Esophagus (tissue), 2 donors: Measurements from ENCODE around the gene PAQR8. TPM values are rescaled to one million over a fixed set of nuclear protein-coding genes. Genes with fewer than 3 reads are reported as not detected.

Experiments used
- H3K27ac ChIP-seq, 2 donors: one replicate each; pipeline ENCODE4 v1.5.1; 2013; ENCODE audit warnings: low read depth in 2 of 2, mild to moderate bottlenecking in 2 of 2, inconsistent platforms in 1 of 2, low read length in 1 of 2, moderate library complexity in 1 of 2
- H3K27me3 ChIP-seq, 2 donors: one replicate each; pipeline ENCODE4 v1.6.1; 2013; ENCODE audit warnings: low read length in 2 of 2, control low read depth in 1 of 2, mild to moderate bottlenecking in 1 of 2; ENCODE audit not compliant: insufficient read depth in 2 of 2, control insufficient read depth in 1 of 2
- H3K36me3 ChIP-seq, 2 donors: one replicate each; pipeline ENCODE4 v1.6.1; 2013; ENCODE audit warnings: low read length in 1 of 2; ENCODE audit not compliant: control insufficient read depth in 2 of 2, insufficient read depth in 2 of 2
- H3K4me1 ChIP-seq, 2 donors: one replicate each; pipeline ENCODE4 v1.6.1; 2013; ENCODE audit warnings: low read length in 1 of 2; ENCODE audit not compliant: control insufficient read depth in 2 of 2, insufficient read depth in 2 of 2
- H3K4me3 ChIP-seq, 2 donors: one replicate each; pipeline ENCODE4 v1.5.1; 2013; ENCODE audit warnings: low read length in 2 of 2, mild to moderate bottlenecking in 2 of 2, low read depth in 1 of 2, moderate library complexity in 1 of 2
- H3K9me3 ChIP-seq, 2 donors: one replicate each; pipeline ENCODE4 v1.6.1; 2013; ENCODE audit warnings: mild to moderate bottlenecking in 2 of 2, low read depth in 1 of 2, low read length in 1 of 2, moderate library complexity in 1 of 2; ENCODE audit not compliant: control insufficient read depth in 2 of 2, insufficient read depth in 1 of 2
- WGBS, 2 donors: extraction: QIAGEN DNeasy Blood & Tissue Kit; methylation state at CpG; one replicate each; pipeline ENCODE4 v1.1.7; 2013; 5-methylcytosine and 5-hydroxymethylcytosine counted together
- polyA plus RNA-seq, 2 donors: library from polyadenylated mRNA; stranded (reverse); fragments of 200-250 nt; gene quantifications; one replicate each; pipeline ENCODE4 v1.2.3, GENCODE V29; 2013
- donor health status: healthy with polysubstance abuse.
- donor health status: Bipolar disorder and iron deficiency.

Gene PAQR8
- polyA plus RNA-seq, 2 donors, result 5.1 to 7.7 TPM

GRCh38 chr6:52415917-52416628 lies 54.1 kb downstream of the PAQR8 start:
- H3K4me3 ChIP-seq, result no peak overlapping the region
- 51 to 54% methylated on average over 6 of the region's 6 CpGs for WGBS, 2 donors
- no peak overlapping the region for H3K27ac ChIP-seq
- H3K27me3 ChIP-seq, result no peaks in the 10 kb centered on the region
- no peaks in the 10 kb centered on the region for H3K36me3 ChIP-seq
- H3K4me1 ChIP-seq, result peaks cover 0 to 3% of the 10 kb centered on the region in 2 donors
- no peaks in the 10 kb centered on the region for H3K9me3 ChIP-seq

DNA sequence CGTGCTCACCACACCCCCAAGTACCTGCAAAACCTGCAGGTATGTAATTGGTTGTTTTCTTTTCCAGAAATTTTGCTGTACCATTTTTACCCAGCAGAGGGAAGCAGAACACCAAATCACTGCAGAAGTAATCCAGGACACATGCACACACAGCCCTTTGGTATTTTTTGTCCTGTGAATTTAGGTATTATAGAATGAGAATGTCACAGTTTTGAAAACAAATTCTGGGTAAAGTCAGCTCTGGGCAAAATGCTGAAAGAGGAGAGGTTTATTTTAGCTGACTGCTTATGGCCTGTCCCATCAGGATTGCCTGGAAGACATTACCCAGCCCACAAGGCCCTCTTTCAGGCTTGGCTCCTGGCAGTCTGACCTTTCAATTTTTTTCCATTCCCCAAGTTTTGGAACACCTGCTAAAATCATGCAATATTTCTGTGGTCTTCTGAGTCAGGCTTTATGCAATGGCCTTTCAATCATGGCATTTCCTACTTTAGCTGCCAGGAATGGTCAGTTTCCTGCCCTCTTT lies 54.7 kb downstream of the PAQR8 start:
- H3K4me3 ChIP-seq, result no peak overlapping the region
- H3K27me3 ChIP-seq, result no peaks in the 10 kb centered on the region
- 0 to 5% methylated on average over 1 of the region's 1 CpG for WGBS, 2 donors
- no peak overlapping the region for H3K27ac ChIP-seq
- H3K4me1 ChIP-seq, result peaks cover 0 to 3% of the 10 kb centered on the region in 2 donors
- H3K36me3 ChIP-seq, result no peaks in the 10 kb centered on the region
- H3K9me3 ChIP-seq, result no peaks in the 10 kb centered on the region

DNA sequence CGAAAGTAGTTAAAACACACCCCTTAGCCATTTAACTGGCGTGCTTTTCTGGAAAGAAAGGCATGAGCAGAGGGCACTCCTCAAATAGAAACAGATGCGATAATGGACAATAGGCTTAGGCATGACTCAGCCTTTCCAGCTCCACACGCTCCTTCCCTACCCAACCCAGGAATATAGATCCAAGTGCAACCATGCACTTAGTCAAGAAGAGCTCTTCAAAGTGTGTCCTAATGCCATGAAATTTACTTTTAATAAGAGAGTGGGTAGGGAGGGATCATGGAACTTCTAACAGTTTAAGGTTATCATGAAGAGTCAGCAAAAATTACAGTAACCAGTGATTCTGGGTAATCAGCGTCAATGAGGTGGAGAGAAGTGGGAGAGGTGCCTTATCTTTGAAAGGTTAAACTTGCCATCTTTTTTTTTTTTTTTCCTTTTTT lies 55.7 kb downstream of the PAQR8 start:
- H3K27ac ChIP-seq, result no peak overlapping the region
- 59 to 66% methylated on average over 5 of the region's 5 CpGs for WGBS, 2 donors
- H3K27me3 ChIP-seq, result no peaks in the 10 kb centered on the region
- H3K9me3 ChIP-seq, result no peaks in the 10 kb centered on the region
- H3K4me3 ChIP-seq, result no peak overlapping the region
- H3K36me3 ChIP-seq, result no peaks in the 10 kb centered on the region
- H3K4me1 ChIP-seq, result peaks cover 0 to 3% of the 10 kb centered on the region in 2 donors

DNA sequence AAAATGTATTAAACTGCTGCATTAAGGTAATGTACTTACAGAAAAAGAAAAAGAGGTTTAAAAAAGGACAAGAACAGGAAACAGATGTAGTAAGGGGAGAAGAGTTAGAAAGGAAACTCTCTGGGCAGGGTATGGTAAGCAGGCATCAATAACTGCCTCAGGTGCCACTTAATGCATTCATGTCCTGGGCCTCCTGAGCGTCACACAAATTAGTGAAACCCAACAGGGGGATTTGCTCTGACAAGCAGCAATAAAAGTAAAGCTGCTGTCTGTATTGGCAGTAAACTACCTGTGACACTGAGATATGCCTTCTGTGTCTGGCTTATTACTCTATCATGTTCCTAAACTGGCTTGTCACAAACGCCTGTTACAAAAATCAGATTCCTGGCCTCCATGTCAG lies 56.7 kb downstream of the PAQR8 start:
- WGBS, 2 donors, result 72 to 78% methylated on average over 2 of the region's 2 CpGs
- Histone ChIP-seq H3K36me3 (no peaks in the 10 kb centered on the region), H3K27ac (no peak overlapping the region), H3K4me1 (peaks cover 0 to 3% of the 10 kb centered on the region in 2 donors), H3K27me3 (no peaks in the 10 kb centered on the region), H3K4me3 (no peak overlapping the region), H3K9me3 (no peaks in the 10 kb centered on the region)

GRCh38 chr6:52419809-52420667 lies 58.1 kb downstream of the PAQR8 start, which contains the start of gene EFHC1:
Gene EFHC1, plus strand, starts transcription at chr6:52420342. Its CDS starts 69 bp downstream, at chr6:52420411.
- H3K27ac ChIP-seq, result peak within 1 kb of the TSS; percentile 74 to 93
- peaks cover 0 to 3% of the 10 kb centered on the region in 2 donors for H3K4me1 ChIP-seq
- no peaks in the 10 kb centered on the region for H3K36me3 ChIP-seq
- H3K4me3 ChIP-seq, result peak within 1 kb of the TSS; percentile 80 to 82
- H3K27me3 ChIP-seq, result no peaks in the 10 kb centered on the region
- 0% methylated on average over 44 to 57 of the region's 57 CpGs for WGBS, 2 donors
- no peaks in the 10 kb centered on the region for H3K9me3 ChIP-seq

GRCh38 chr6:52420668-52421358 lies 58.9 kb downstream of the PAQR8 start:
- WGBS, 2 donors, result 4 to 5% methylated on average over 21 of the region's 21 CpGs
- H3K36me3 ChIP-seq, result no peaks in the 10 kb centered on the region
- H3K27ac ChIP-seq, result peak overlapping the region; percentile 43 to 54
- peak overlapping the region; percentile 80 to 82 for H3K4me3 ChIP-seq
- H3K4me1 ChIP-seq, result peaks cover 0 to 3% of the 10 kb centered on the region in 2 donors
- no peaks in the 10 kb centered on the region for H3K27me3 ChIP-seq
- H3K9me3 ChIP-seq, result no peaks in the 10 kb centered on the region

DNA sequence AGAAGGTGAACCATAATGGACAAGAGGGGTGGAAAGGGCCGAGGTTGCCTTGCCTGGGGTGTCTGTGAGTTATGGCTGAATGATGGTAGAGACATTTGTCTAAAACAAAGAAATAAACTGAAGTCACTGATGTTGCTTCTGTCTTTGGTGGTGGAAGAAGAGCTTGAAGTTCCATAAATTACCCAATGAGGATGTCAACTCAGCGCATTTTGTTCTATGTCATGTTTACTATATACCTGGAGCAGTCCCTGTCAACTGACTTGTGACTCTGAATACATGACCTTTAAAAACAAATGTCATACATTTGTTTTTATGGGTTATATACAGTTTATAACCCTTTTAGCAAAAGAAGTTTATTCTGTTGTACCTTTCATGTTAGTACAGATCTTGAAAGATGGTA lies 60.2 kb downstream of the PAQR8 start:
- Histone ChIP-seq H3K4me3 (no peak overlapping the region), H3K9me3 (no peaks in the 10 kb centered on the region), H3K27ac (no peak overlapping the region), H3K36me3 (no peaks in the 10 kb centered on the region), H3K27me3 (no peaks in the 10 kb centered on the region), H3K4me1 (peaks cover 0 to 3% of the 10 kb centered on the region in 2 donors)
- 88 to 91% methylated on average over 2 of the region's 2 CpGs for WGBS, 2 donors

DNA sequence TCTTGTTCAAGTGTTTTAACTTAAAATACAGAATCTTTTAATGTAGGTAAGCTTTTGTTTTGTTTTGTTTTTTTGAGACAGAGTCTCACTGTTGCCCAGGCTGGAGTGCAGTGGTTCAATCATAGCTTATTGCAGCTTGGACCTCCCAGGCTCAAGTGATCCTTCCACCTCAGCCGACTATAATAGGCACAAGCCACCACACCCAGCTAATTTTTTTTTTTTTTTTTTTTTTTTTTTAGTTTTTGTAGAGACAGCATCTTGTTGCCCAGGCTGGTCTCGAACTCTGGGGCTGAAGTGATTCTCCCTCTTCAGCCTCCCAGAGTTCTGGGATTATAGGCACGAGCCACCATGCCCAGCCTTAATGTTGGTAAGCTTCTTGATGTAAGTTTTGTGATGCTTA lies 61.5 kb downstream of the PAQR8 start:
- Histone ChIP-seq H3K27me3 (no peaks in the 10 kb centered on the region), H3K4me3 (no peak overlapping the region), H3K4me1 (peaks cover 0 to 3% of the 10 kb centered on the region in 2 donors), H3K27ac (no peak overlapping the region), H3K36me3 (no peaks in the 10 kb centered on the region), H3K9me3 (no peaks in the 10 kb centered on the region)
- WGBS, 2 donors, result 67 to 82% methylated on average over 3 of the region's 3 CpGs

GRCh38 chr6:52423971-52424381 lies 62.0 kb downstream of the PAQR8 start:
- H3K27ac ChIP-seq, result no peak overlapping the region
- peaks cover 0 to 3% of the 10 kb centered on the region in 2 donors for H3K4me1 ChIP-seq
- H3K4me3 ChIP-seq, result no peak overlapping the region
- no peaks in the 10 kb centered on the region for H3K36me3 ChIP-seq
- H3K27me3 ChIP-seq, result no peaks in the 10 kb centered on the region
- WGBS, 2 donors, result 76 to 82% methylated on average over 8 of the region's 8 CpGs
- no peaks in the 10 kb centered on the region for H3K9me3 ChIP-seq
